Effector memory CD8-positive, alpha-beta T cell (primary cell): Measurements from ENCODE around the gene CREB3.

Experiments used
- ATAC-seq: fragments of 150-1000 bp; cut with Tn5 transposase; replicated peaks from 2 replicates; pipeline ENCODE4 v1.10.0; 2021; ENCODE audit warnings: mild to moderate bottlenecking, moderate library complexity
- DNase-seq, 3 experiments: peaks; one replicate each; pipeline ENCODE4 v3.0.0; 2021
- H3K27ac Mint-ChIP-seq, 2 donors: one replicate each; pipeline ENCODE4 v1.8.0; 2022; ENCODE audit warnings: mild to moderate bottlenecking in 2 of 2, mixed read lengths in 2 of 2, moderate library complexity in 2 of 2
- H3K27me3 Mint-ChIP-seq, 2 donors: one replicate each; pipeline ENCODE4 v1.8.0; 2022; ENCODE audit warnings: mixed read lengths in 2 of 2
- H3K36me3 Mint-ChIP-seq: one replicate; pipeline ENCODE4 v1.8.0; 2022; ENCODE audit warnings: mild to moderate bottlenecking, moderate library complexity, mixed read lengths; ENCODE audit not compliant: insufficient read depth
- H3K4me1 Mint-ChIP-seq, 2 donors: one replicate each; pipeline ENCODE4 v1.8.0; 2022; ENCODE audit warnings: low read depth in 2 of 2, mixed read lengths in 2 of 2
- H3K4me3 Mint-ChIP-seq, 2 donors: one replicate each; pipeline ENCODE4 v1.8.0; 2022; ENCODE audit warnings: mild to moderate bottlenecking in 2 of 2, mixed read lengths in 2 of 2, moderate library complexity in 2 of 2
- H3K9me3 Mint-ChIP-seq, 2 donors: one replicate each; pipeline ENCODE4 v1.8.0; 2022; ENCODE audit warnings: mixed read lengths in 2 of 2

CREB3 gene

GRCh38 chr9:35691334-35691650, 41.2 kb upstream of the CREB3 start:
- Mint-ChIP-seq H3K27ac (peak overlapping the region; percentile 86), H3K4me1 (peaks cover 2 to 16% of the 10 kb centered on the region in 2 donors), H3K27me3 (no peaks in the 10 kb centered on the region), H3K36me3 (peaks cover 7% of the 10 kb centered on the region), H3K9me3 (no peaks in the 10 kb centered on the region), H3K4me3 (peak overlapping the region; percentile 88 to 90)
- DNase-seq (no peak), ATAC-seq (no peak)

GRCh38 chr9:35691757-35692301, 40.6 kb upstream of the CREB3 start:
- H3K27me3 Mint-ChIP-seq: no peaks in the 10 kb centered on the region
- H3K4me3 Mint-ChIP-seq: peak overlapping the region; percentile 88 to 90
- no peaks in the 10 kb centered on the region for H3K9me3 Mint-ChIP-seq
- H3K27ac Mint-ChIP-seq: peak overlapping the region in 1 of 2 donors; percentile 86
- ATAC-seq (no peak), DNase-seq (no peak)
- H3K4me1 Mint-ChIP-seq: peaks cover 7 to 22% of the 10 kb centered on the region in 2 donors
- H3K36me3 Mint-ChIP-seq: peaks cover 7% of the 10 kb centered on the region

GRCh38 chr9:35695943-35696401, 36.5 kb upstream of the CREB3 start:
- H3K27ac Mint-ChIP-seq: peak overlapping the region in 1 of 2 donors; percentile 75
- peaks cover 13 to 16% of the 10 kb centered on the region in 2 donors for H3K4me1 Mint-ChIP-seq
- H3K9me3 Mint-ChIP-seq: no peaks in the 10 kb centered on the region
- no peak for ATAC-seq
- no peaks in the 10 kb centered on the region for H3K27me3 Mint-ChIP-seq
- peaks cover 7% of the 10 kb centered on the region for H3K36me3 Mint-ChIP-seq
- no peak overlapping the region for H3K4me3 Mint-ChIP-seq
- DNase-seq: no peak

- H3K36me3 Mint-ChIP-seq: peaks cover 4% of the 10 kb centered on the region
- peak; percentile 96 for ATAC-seq
- no peaks in the 10 kb centered on the region for H3K27me3 Mint-ChIP-seq
- peak overlapping the region; percentile 12 to 75 for H3K27ac Mint-ChIP-seq
- H3K9me3 Mint-ChIP-seq: no peaks in the 10 kb centered on the region
- no peak overlapping the region for H3K4me3 Mint-ChIP-seq
- peaks cover 13% of the 10 kb centered on the region in 2 donors for H3K4me1 Mint-ChIP-seq
- peak; percentile 48 to 59 (median 53) for DNase-seq
These were observed 35.8 kb upstream of the CREB3 start for GRCh38 chr9:35696520-35697215.

GRCh38 chr9:35697486-35697885, 35.0 kb upstream of the CREB3 start:
- H3K9me3 Mint-ChIP-seq: no peaks in the 10 kb centered on the region
- H3K4me3 Mint-ChIP-seq: no peak overlapping the region
- H3K27ac Mint-ChIP-seq: peak overlapping the region; percentile 12 to 75
- DNase-seq (no peak), ATAC-seq (no peak)
- peaks cover 4% of the 10 kb centered on the region for H3K36me3 Mint-ChIP-seq
- peaks cover 11 to 13% of the 10 kb centered on the region in 2 donors for H3K4me1 Mint-ChIP-seq
- H3K27me3 Mint-ChIP-seq: no peaks in the 10 kb centered on the region

GRCh38 chr9:35698231-35698630, 34.2 kb upstream of the CREB3 start:
- ATAC-seq: no peak
- Mint-ChIP-seq H3K27ac (no peak overlapping the region), H3K9me3 (no peaks in the 10 kb centered on the region), H3K27me3 (no peaks in the 10 kb centered on the region), H3K36me3 (peaks cover 4% of the 10 kb centered on the region), H3K4me1 (peaks cover 11 to 13% of the 10 kb centered on the region in 2 donors), H3K4me3 (no peak overlapping the region)
- no peak for DNase-seq

- DNase-seq (no peak), ATAC-seq (no peak)
- no peaks in the 10 kb centered on the region for H3K27me3 Mint-ChIP-seq
- H3K27ac Mint-ChIP-seq: no peak overlapping the region
- H3K9me3 Mint-ChIP-seq: no peaks in the 10 kb centered on the region
- no peak overlapping the region for H3K4me3 Mint-ChIP-seq
- peaks cover 11 to 13% of the 10 kb centered on the region in 2 donors for H3K4me1 Mint-ChIP-seq
- H3K36me3 Mint-ChIP-seq: peaks cover 9% of the 10 kb centered on the region
These were observed 32.4 kb upstream of the CREB3 start for GRCh38 chr9:35700031-35700430.

- Mint-ChIP-seq H3K27me3 (no peaks in the 10 kb centered on the region), H3K36me3 (peaks cover 18% of the 10 kb centered on the region), H3K4me1 (peaks cover 11 to 13% of the 10 kb centered on the region in 2 donors), H3K9me3 (no peaks in the 10 kb centered on the region), H3K27ac (no peak overlapping the region), H3K4me3 (no peak overlapping the region)
- DNase-seq (no peak), ATAC-seq (no peak)
These were observed 31.5 kb upstream of the CREB3 start for GRCh38 chr9:35700942-35701341.

GRCh38 chr9:35702696-35703095, 29.8 kb upstream of the CREB3 start:
- Mint-ChIP-seq H3K27me3 (no peaks in the 10 kb centered on the region), H3K9me3 (no peaks in the 10 kb centered on the region), H3K27ac (peak overlapping the region in 1 of 2 donors; percentile 44), H3K4me1 (no peaks in the 10 kb centered on the region), H3K4me3 (no peak overlapping the region), H3K36me3 (peaks cover 35% of the 10 kb centered on the region)
- no peak for DNase-seq
- no peak for ATAC-seq

- DNase-seq (no peak), ATAC-seq (no peak)
- Mint-ChIP-seq H3K4me3 (no peak overlapping the region), H3K36me3 (peaks cover 49% of the 10 kb centered on the region), H3K4me1 (no peaks in the 10 kb centered on the region), H3K9me3 (no peaks in the 10 kb centered on the region), H3K27ac (peak overlapping the region in 1 of 2 donors; percentile 14), H3K27me3 (no peaks in the 10 kb centered on the region)
These were observed 28.4 kb upstream of the CREB3 start for GRCh38 chr9:35703906-35704672.

- H3K27ac Mint-ChIP-seq: peak overlapping the region in 1 of 2 donors; percentile 13
These were observed 27.1 kb upstream of the CREB3 start for GRCh38 chr9:35705372-35705771.

GRCh38 chr9:35705836-35706430, 26.5 kb upstream of the CREB3 start:
- Mint-ChIP-seq H3K27me3 (no peaks in the 10 kb centered on the region), H3K27ac (peak overlapping the region in 1 of 2 donors; percentile 13), H3K4me3 (no peak overlapping the region), H3K36me3 (peaks cover 67% of the 10 kb centered on the region), H3K4me1 (no peaks in the 10 kb centered on the region), H3K9me3 (no peaks in the 10 kb centered on the region)
- DNase-seq (no peak), ATAC-seq (no peak)

More at GRCh38 chr9:35705372-35705771, 27.1 kb upstream of the CREB3 start:
- H3K27me3 Mint-ChIP-seq: no peaks in the 10 kb centered on the region
- no peak for DNase-seq
- H3K4me1 Mint-ChIP-seq: no peaks in the 10 kb centered on the region
- H3K9me3 Mint-ChIP-seq: no peaks in the 10 kb centered on the region
- peaks cover 61% of the 10 kb centered on the region for H3K36me3 Mint-ChIP-seq
- H3K4me3 Mint-ChIP-seq: no peak overlapping the region
- no peak for ATAC-seq

GRCh38 chr9:35706951-35707350, 25.5 kb upstream of the CREB3 start:
- Mint-ChIP-seq H3K4me1 (no peaks in the 10 kb centered on the region), H3K27ac (peak overlapping the region; percentile 48 to 58)

More at GRCh38 chr9:35706951-35707350, 25.5 kb upstream of the CREB3 start:
- ATAC-seq: no peak
- no peak overlapping the region for H3K4me3 Mint-ChIP-seq
- no peaks in the 10 kb centered on the region for H3K9me3 Mint-ChIP-seq
- peaks cover 77% of the 10 kb centered on the region for H3K36me3 Mint-ChIP-seq
- no peak for DNase-seq
- no peaks in the 10 kb centered on the region for H3K27me3 Mint-ChIP-seq
